ENCODE results near the gene ENHO.

ENHO gene

DNA sequence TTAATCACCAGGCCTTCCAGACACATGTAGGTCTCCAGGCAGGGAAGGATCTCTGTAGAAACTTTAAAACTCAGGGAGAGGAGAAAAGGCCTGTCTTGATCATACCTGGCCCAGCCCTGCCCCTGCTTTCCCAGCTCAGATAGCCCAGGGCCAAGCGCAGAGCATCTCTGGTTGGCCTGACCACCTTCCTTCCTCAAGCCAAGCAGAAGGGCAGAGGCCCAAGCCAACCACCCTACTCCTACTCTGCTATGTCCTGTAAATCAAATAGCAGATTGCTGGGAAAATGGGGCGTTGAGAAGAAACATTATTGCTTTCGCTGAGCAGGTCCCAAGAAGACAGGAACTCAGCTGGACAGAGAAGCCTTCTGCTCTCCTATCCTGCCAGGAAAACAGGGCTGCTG, 14.3 kb downstream of the ENHO start:
- DNase-seq (ENCODE audit: low read depth in 2 of 3, low spot score in 1 of 3) = no peak

DNA sequence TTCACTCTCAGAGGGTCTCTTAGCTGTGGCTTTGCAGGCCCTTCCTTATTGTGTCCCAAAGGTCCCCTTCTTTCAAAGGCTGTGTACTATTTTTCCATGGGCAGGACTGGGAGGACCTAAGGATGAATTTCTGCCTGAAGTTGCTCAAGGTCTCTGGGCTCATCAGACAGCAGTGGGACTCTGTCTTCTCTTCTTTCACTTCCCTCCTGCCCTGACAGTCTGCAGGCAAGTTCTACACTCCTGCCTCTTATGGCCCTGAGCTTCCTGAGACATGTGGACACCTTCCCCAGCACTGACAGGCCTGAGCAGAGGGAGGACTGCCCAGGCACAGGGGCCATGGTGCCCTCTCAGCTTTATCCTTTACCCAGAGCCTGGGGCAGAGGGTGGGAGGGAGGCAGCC, 14.8 kb downstream of the ENHO start:
- no peak for DNase-seq (ENCODE audit: low read depth in 2 of 3, low spot score in 1 of 3)

DNA sequence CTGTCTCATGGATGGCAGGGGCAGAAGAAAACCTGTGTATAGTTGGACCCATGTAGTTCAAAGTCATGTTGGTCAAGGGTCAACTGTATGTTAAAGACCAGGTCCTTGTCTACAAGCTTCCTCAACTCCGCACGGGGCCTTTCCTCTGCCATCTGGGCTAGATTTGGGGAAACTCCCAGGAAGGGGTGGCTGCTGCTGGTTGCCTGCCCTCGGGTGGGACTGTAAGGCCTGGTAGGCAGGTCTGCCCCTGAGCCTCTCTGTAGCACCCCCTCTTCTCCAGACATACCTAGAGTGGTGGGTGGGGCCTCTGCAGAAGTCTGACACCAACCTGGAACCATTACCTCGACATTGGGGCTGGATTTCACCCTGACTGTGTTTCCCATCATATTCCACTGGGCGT, 15.2 kb downstream of the ENHO start:
- no peak for DNase-seq (ENCODE audit: low read depth in 2 of 3, low spot score in 1 of 3)

DNA sequence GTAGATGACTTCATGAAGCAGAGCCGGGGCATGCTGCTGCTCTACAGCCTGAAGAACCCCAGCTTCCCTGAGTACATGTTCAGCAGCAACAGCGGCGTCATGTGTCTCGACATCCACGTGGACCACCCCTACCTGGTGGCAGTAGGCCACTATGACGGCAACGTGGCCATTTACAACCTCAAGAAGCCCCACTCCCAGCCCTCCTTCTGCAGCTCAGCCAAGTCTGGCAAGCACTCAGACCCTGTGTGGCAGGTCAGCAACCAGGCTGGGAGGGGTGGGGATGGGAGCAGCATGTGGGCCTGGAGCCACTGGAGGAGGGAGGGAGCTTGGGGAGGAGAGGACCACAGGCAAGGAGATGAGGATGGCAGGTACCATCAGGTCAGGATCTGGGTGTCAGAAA, 16.2 kb downstream of the ENHO start:
- no peak for DNase-seq (ENCODE audit: low read depth in 2 of 3, low spot score in 1 of 3)

DNA sequence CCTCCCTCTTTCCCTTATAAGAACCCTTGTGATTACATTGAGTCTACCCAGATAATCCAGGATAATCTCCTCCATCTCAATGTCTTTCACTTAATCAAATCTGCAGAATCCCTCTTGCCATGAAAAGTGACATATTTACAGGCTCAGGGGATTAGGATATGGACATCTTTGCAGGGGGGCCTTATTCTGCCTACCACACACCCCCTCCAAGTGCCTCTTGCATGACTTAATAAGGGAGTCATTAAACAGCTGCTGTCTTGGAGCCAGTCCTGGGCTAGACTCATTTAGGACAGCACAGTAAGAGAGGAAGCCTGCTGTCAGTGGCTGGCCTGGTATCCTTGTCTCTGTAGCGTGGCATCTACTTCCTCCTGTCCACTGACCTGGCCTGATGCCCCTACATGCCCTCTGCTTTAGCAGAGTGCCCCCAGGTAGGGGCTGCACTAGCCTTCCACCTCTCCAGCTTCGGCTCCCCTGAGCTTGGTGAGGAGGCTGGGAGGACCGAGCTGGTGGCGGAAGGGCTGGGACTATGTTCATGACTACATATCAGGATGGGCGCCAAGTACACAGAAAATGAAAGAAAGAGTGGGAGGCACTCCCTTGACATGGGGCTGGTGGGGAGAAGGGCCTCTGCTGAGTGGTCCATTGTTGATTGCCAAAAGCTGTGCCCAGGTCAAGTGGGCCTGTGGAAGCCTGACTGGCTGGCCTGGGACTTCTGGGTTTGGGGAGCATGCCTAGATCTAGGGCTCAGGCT, 17.2 kb downstream of the ENHO start:
- no peak for DNase-seq (ENCODE audit: low read depth in 2 of 3, low spot score in 1 of 3)

DNA sequence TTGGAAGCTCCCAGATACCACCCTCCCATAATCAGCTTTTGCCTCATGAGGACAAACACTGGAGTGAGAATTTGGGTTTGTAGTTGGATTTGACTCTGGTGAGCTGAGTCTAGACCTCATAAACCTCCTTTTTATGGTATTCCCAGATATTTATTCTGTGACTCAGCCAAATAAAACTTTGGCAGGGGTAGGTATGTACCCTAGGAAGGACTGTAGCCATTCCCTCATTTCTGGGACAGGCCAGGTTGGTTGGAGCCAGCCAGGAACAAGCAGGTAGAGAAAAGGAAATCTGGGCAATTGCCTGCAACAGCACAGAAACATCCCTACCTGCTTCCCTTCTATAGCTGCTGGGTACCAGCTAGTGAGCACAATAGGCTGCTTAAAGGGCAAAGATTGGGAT, 19.4 kb downstream of the ENHO start:
- no peak for DNase-seq (ENCODE audit: low read depth in 2 of 3, low spot score in 1 of 3)

DNA sequence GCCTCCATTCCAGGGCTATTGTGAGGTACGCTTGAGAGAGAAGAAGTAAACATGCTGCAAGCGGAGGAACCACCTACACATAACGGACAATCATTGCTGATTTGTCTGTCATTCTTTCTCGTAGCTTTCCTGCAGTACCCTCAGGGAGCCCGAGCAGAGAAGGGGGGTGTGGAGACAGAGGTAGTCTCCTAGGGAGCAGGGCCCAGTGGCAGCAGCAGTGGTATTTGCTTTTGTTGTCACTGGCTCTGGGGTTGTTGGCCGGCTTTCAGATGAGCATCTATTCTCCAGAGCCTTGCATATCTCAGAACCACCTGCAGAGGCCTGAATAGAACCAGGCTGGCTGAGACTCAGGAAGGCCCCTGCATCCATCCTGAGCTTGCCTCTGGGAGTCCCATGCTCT, 19.9 kb downstream of the ENHO start:
- DNase-seq (ENCODE audit: low read depth in 2 of 3, low spot score in 1 of 3) = no peak

DNA sequence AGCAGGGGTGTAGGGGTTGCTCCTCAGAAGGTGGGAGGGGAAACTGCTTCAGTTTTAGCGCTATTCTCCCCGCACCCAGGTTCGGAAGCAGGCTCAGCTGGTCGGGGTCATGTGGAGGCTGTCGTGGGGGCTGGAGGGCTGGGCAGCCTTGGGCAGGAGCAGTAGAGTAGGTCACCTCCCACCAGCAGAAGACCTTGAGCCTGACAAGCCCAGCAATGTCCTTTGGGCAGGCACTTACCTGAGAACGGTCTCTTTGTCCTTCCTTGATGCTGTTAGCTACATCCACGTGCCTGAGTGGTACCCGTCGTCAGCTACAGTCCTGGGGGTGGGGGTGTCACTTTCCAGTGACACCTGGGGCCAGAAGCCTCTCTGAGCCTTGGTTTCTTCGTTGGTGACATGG, 20.3 kb downstream of the ENHO start:
- no peak for DNase-seq (ENCODE audit: low read depth in 2 of 3, low spot score in 1 of 3)

DNA sequence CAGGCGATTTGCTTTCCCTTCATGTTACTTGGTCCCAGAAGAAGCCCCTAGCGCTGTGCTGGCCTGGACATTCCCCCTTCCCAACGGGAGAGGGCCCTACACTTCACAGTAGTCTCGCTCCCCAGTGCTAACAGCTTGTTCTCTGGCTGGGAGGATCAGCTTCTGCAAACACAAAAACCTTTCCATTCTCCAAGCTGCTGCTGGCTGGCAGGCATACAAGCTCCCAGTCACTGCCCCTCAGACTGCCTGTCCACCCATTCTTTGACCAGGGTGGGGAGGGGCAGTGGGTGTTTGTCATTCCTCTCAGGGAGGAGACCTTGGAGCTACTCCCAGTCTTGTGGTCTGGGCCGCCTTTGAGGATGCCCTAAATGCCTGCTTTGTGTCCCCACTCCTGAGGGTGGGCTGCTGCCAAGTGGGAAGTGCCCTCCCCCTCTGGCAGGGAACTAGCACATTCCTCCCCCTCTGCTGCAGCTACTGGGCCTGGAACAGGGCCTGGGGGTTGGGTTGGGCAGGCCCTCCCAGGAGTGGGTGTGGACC, 20.8 kb downstream of the ENHO start:
- DNase-seq (ENCODE audit: low read depth in 2 of 3, low spot score in 1 of 3) = no peak

DNA sequence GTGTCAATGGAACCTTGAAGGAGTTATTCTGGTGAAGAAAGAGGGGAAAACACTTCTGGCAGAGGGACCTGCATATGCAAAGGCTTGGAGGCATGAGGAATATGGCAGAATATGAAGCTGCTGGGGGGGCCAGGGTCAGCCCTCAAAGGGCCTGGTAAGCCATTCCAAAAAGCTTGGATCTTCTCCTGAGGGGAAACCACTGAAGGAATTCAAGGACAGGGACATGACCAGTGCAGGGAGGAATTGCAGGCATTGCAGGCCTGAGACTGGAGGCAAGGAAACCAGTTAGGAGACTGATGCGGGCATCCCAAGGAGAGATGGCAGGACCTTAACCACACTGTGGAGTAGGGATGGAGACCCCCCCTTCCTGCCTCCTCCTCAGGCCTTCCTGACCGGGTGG, 21.4 kb downstream of the ENHO start:
- no peak for DNase-seq (ENCODE audit: low read depth in 2 of 3, low spot score in 1 of 3)

DNA sequence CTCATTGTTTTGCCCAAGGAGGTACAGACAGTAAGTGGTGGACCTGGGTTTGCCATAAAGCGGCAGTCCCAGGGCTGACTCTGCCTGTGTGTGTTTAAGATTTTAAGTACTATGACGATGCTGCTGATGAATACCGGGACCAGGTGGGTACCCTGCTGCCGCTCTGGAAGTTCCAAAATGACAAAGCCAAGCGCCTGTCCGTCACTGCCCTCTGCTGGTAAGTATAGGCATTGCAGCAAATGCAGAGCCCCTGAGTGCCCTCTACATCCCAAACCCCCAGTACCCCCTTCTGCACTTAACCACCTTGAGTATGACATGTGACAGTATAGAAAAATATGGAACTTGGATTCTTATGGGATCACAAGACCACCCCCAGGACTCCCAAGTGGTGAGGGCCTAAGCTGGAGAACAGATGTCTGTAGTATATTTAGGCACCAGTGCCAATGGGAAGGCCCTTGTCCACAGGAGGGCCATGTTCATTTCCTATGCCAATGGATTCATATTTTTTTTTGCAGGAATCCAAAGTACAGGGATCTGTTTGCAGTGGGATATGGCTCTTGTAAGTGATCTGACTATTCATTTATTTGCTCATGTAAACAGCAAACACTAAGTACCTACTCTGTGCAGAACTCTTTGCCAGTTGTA, 22.0 kb downstream of the ENHO start:
- DNase-seq (ENCODE audit: low read depth in 2 of 3, low spot score in 1 of 3) = peak; percentile 67 to 93 (median 69)

DNA sequence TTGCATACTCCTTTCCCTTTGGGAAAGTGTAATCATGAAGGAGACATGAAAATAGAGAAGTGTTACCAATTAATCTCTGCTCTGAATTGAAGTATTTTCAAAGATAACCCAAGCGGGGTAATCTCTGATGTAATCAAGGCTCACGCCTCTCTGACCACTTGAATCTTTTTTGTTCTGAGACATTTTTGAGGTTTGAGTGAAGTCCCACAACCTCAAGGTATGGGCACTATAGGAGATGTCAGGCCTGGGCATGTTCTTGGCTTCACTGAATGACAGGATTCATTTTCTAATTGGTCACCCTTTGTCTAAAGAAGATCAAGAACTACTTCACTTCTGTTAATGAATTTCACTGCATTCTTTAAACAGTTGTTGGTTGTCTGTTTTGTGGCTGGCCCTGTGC, 23.7 kb downstream of the ENHO start:
- no peak for DNase-seq (ENCODE audit: low read depth in 2 of 3, low spot score in 1 of 3)

DNA sequence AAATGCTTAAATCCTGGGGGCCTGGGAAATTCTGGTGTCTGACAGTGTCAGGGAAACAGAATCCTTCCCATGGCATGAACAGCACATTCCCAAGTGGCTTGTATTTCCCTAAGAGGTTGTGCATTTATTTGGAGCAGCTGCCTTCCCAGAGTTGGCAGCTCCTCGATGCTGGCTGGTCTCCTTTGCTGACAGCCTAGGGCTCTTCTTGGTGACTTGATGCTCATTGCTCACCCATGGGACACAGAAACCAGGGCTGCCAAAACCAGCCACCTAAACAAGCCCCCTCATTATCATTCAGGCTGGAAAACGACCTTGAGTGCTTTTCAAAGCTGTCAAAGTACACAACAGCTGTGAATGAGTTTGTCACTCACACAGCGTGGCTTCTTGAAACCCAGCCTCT, 24.2 kb downstream of the ENHO start:
- no peak for DNase-seq (ENCODE audit: low read depth in 2 of 3, low spot score in 1 of 3)

DNA sequence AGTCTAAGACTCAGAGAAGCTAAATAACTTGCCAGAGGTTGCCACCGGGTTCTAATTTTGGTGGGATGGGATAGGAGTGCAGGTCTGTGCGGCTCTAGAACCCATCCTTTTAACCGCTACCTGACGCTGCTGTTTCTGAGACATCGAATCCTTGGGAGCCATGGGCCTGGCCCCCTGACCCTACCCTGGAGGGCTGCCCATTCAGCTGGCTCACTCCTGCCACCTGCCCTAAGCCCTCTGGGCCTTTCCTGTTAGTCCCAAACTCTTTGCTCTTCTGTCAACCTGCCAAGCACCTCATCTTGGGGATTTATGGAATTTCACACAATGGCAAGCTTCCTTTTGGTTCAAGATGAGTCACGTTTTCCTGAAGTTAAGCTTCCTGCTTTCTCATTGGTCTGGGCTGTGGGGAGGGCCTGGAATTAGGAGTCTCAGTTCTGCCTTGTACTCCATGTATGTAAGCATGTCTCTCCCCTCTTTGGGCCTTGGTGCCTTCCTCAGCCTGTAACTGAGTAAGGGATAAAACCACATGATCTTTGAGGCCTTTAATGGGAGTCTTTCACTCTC, 26.6 kb downstream of the ENHO start:
- no peak for DNase-seq (ENCODE audit: low read depth in 2 of 3, low spot score in 1 of 3)

DNA sequence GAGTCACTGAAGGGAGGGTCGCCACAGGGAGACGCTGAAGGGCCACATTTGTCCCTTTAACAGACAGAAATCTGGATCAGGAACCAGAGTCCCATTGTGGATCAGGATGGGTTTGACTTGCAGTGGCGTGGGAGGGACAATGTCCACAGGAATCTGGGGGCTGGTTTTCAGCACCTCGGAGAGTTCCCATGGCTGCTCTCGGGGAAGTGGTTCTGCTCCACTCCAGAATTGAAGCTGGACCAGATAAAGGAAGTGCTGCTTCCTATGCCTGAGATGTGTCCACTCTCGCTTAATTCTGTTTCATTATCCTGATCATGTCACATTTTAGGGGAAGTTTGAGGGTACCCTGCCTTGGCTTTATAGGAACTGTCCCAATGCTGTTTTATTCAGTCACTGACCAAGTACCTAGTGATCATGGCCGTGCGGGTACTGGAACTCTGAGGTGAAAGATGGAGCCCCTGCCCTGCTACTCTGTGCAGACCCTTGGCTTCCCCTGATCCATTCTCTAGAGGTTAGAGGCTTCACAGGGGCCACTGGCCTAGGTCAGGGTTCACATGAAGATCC, 28.7 kb downstream of the ENHO start:
- peak in 1 of 3 donors; percentile 9 for DNase-seq (ENCODE audit: low read depth in 2 of 3, low spot score in 1 of 3)

DNA sequence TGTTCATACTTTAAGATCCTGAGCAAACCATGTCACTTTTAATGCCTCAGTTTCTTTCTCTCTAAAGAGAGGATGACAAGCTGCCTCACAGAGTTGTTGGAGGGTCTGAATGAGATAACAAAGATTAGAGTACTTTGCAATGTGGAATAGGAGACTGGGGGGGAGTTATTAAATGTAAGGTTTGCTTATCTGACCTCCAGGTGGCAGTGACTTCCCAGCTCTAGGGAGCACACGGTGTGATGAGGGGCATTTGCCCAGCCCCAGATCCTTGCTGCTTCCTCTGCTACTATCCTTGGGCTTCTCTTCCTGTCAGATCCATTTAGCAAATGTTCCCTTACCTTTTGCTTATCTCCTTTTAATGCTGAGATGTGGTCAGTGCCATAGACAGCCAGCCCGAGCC, 30.7 kb downstream of the ENHO start:
- DNase-seq (ENCODE audit: low read depth in 2 of 3, low spot score in 1 of 3) = no peak

DNA sequence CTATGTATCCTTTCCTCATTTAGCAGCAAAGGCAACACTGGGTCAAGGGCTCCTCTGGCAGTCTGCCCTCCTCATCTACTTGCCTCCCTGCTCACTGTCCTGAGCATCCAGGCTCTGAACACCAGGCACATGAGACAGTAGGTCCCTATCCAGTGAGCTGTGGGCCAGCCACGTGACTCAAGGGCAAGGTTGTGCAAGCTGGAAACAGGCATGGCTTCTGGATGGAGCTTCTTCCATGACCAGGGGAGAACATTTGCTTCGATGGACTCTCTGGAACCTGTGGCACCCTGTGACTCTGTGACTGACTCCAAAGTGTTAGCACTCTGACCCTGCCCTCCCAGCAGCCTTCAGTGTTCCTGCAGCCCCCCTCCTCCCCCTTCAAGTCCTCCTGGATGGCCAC, 31.2 kb downstream of the ENHO start:
- DNase-seq (ENCODE audit: low read depth in 2 of 3, low spot score in 1 of 3) = no peak

DNA sequence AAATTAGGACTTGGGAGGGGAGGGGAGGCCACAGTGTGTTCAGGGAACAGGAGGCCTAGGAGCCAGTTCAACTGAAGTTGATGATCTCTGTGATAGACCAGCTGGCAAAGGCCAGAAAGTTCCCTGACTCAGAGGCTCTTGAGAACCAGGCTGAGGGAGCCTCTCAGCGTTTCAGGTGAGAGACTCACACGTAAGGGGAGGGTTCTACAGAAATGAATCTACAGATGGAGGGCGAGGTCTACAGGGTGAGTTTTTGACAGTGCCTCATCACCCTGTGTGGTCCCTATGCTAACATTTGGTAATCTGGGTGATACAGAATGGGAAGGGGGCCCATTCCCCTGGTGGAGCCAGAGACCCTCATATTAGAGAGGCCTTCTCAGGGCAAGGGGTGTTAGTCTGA, 32.0 kb downstream of the ENHO start:
- no peak for DNase-seq (ENCODE audit: low read depth in 2 of 3, low spot score in 1 of 3)

DNA sequence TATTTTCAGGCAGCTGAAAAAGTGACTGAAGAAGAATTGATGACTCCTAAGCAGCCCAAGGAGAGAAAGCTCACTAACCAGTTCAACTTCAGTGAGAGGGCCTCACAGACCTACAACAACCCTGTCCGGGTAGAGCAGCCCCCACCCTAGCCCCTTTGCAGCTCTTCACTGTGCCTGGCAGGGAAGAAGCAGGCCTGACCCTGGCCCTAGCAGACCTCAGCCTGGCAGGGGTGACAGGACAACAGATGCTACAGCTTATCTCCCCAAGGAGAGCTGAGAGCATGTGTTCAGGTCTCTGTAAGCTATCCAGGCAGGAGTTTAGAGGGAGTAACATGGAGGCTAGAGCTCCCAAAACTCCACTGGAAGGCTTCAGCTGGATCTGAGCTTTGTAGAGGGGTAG, 32.4 kb downstream of the ENHO start:
- no peak for DNase-seq (ENCODE audit: low read depth in 2 of 3, low spot score in 1 of 3)

DNA sequence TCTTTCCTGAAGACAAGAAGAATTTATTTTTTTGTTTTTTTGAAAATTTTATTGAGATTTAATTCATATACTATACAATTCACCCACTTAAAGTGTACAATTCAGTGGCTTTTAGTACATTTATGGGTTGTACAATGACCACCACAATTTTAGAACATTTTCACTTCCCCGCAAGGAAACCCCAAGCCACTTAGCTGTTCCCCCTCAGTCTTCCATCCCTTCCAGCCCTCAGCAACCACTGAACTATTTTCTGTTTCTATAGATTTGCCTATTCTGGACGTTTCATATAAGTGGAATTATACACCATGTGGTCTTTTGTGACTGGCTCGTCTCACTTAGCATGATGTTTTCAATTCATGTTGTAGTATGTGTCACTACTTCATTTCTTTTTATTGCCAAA, 36.2 kb downstream of the ENHO start:
- DNase-seq (ENCODE audit: low read depth in 2 of 3, low spot score in 1 of 3) = no peak

DNA sequence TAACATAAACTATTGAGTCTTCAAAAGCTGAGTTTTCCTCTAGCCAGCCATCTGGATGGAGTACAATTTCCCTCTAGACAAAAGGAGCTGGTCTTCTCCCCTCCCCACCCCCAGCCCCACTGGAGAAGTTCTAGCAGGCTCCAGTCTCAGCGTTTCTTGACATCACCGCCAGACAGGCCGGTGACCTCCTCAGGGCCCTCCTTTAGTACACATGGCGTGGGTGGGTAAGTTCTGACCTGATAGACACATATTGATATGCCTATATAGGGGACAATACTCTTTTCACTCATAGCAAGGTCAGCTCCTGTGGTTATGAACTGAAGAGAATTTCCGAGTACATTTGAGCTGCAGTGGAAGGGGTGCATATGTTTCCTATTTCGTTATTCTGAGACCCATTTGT, 37.0 kb downstream of the ENHO start:
- DNase-seq (ENCODE audit: low read depth in 2 of 3, low spot score in 1 of 3) = no peak

DNA sequence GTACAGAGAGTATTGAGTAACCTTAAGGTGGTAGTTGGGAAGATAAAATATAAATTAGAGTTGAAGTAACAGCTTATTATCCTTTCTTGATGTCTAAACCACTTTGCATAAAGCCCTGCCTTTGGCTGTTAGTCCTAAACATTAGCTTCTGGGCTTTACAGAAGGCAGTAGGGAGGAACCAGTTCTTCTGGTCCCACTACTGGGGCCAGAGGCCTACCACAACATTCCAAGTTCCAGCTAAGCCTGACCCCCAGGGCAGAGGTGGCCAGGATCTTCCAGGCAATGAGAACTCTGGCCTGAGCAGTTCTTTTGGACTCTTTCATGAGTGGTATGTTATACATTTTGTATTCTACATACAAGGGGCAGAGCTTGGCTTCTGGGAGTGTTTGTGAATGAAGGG, 38.1 kb downstream of the ENHO start:
- DNase-seq (ENCODE audit: low read depth in 2 of 3, low spot score in 1 of 3) = no peak

Measured in stimulated activated CD4-positive, alpha-beta T cell treated with anti-CD3 and anti-CD28 coated beads, Interleukin-12 subunit alpha, Interleukin-12 subunit beta, amount 100 ng/mL, for 48 hours (primary cell).